ENCODE results near the gene ITPRIPL2.
A peak's percentile ranks its signal among the peaks of the same experiment; 100 is the strongest.

Gene ITPRIPL2

GRCh38 chr16:19113577-19114358, at the start of gene ITPRIPL2:
TSS of gene ITPRIPL2 (plus strand) at chr16:19113964. CDS start at chr16:19114462, 498 bp downstream.
- DNase-seq (ENCODE audit: low spot score): peak; percentile 68

DNA sequence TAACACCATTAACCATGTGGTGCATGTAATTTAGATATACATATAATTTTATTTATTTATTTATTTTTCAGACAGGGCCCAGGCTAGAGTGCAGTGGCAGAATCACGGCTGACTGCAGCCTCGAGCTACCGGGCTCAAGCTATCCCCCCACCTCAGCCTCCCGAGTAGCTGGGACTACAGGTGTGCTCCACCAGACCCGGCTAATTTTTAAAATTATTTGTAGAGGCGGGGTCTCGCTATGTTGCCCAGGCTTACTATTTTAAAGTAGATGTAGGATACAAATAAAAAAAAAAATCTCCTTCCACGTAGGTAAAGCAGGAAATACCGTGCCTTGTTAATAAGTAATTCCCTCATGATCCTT, 46.8 kb upstream of the ITPRIPL2 start:
- no peak for DNase-seq (ENCODE audit: low spot score)

DNA sequence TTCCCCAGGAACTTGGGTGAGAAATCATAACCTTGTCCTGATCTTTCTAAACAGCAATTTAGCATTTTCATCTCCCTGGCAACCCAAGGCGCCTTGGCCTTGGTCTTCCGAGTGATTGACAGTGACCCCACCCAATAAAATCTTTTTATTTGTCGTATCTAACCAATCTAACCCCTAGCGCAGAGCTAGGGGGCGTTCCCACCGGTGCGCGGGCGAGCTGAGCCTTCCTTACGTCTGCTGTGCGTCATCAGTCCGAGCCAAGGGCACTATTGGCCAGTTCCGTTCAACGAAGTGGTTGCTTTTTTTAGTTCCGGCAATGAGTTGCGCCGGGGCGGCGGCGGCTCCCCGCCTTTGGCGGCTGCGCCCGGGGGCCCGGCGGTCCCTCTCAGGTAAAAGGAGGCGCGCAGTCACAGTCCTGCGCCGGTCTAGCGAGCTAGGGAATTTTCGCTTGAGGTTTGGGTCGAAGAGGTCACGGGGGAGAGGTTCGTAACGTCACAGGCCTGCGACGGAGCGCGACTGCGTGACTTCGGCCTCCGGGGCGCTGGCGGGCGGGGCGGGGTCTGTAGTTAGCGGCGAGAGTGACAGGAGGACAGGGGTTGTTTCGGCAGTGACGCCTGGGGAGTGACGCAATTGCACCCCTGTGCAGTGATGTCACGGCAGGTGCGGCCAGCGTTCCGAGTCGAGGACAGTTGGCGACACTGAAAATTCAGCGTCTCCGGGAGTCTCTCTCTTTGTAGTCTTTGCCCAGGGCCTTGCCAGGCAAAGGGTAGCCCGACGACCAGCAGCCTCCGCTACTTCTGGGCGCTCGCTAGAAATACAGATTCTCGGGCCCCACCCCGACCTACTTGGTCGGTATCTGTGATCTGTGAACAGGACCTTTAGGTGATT, 46.2 kb upstream of the ITPRIPL2 start, which contains the start of gene COQ7:
Gene COQ7 (plus strand): TSS at position 266 of the 888 bp plus-strand sequence. CDS start 51 bp downstream, at position 317.
- peak; percentile 100 for DNase-seq (ENCODE audit: low spot score)

- DNase-seq (ENCODE audit: low spot score): no peak
These were observed 45.4 kb upstream of the ITPRIPL2 start for GRCh38 chr16:19068237-19068815.

DNA sequence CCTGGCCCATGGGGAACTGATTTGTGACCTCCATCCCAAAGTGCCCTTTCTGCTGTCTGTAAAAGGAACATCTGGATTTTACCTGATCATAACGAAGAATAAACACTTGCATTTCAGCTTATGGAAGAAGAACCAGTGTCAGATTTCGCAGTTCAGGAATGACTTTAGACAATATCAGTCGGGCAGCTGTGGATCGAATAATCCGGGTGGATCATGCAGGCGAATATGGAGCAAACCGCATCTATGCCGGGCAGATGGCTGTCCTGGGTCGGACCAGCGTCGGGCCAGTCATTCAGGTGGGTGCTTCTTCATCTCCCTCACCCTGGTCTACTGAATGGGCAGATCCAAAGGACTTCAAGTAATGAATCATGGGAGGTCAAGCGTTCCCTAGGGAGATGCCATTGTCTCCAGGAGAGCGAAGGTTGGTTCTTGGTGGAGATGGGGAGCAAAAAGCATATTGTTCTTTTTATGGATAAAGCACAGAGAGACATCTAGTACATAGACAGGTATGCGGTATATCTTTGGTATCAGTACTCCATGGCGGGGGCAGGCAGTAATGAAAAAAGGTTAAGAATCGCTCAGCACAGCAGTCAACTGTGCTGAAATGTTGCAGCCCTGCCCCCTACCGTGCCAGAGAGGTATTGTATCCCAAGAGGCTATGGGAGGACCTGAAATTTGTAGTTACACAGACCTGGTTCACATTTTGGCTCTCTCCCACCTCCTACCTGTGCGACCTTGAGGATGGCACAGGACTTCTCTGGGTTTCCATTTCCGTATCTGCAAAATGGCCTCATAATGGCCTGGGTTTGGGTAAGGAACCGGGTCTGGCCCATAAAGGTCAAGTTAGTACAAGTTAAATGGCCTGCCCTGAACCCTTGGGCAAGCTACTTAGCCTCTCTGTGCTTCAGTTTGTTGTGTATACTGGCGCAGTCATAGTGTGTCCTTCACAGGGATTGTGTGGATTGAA, 41.7 kb upstream of the ITPRIPL2 start:
- DNase-seq (ENCODE audit: low spot score): peak; percentile 75

DNA sequence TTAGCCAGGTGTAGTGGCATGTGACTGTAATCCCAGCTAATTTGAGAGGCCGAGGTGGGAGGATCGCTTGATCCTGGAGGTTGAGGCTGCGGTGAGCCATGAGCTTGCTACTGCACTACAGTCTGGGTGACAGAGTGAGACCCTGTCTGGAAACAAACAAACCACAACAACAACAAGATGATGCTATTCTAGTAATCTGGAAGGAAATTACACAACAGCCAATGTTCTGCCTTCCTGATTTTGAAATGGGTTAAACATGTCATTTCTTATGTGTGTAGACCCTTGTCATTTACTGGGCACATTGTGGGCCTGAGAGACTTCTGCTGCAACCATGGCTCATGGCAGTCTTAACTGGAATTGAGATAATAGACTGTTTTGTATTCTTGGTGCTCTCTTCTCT, 40.4 kb upstream of the ITPRIPL2 start:
- DNase-seq (ENCODE audit: low spot score): no peak

GRCh38 chr16:19073863-19074262, 39.9 kb upstream of the ITPRIPL2 start:
- no peak for DNase-seq (ENCODE audit: low spot score)

GRCh38 chr16:19075511-19075910, 38.3 kb upstream of the ITPRIPL2 start:
- no peak for DNase-seq (ENCODE audit: low spot score)

DNA sequence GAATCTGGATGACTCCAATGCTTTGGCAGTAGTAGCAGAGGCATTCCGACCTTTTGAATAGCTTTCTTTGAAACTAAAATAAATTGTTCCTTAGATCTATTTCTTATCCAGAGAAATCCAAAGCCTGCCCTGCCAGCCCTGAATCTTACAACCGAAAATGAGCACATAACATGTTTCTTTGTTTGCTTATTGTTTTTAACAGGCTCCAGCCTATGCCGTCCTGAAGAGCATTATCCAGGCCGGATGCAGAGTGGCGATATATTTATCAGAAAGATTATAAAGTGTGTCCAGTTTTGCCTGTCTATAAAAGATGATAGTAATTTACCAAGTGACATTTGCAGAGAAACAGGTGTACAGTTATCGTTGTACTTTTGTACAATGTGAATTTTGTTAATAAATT, 35.9 kb upstream of the ITPRIPL2 start:
- DNase-seq (ENCODE audit: low spot score): no peak

- no peak for DNase-seq (ENCODE audit: low spot score)
These were observed 30.1 kb upstream of the ITPRIPL2 start for GRCh38 chr16:19083670-19084069.

DNA sequence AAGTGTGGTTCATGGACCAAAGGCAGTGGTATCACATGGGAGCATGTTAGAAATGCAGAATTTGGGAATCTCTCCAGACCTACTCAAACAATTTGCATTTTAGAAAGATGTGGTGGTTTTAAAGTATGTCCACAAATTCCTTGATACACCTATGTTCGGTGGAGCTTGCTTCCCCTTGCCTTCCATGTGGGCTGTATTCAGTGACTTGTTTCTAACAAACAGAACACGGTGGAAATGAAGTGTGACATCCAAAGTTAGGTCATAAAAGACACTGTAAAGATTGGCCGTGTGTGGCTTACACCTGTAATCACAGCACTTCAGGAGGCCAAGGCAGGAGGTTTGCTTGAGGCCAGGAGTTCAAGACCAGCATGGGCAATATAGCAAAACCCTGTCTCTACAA, 29.6 kb upstream of the ITPRIPL2 start:
- no peak for DNase-seq (ENCODE audit: low spot score)

DNA sequence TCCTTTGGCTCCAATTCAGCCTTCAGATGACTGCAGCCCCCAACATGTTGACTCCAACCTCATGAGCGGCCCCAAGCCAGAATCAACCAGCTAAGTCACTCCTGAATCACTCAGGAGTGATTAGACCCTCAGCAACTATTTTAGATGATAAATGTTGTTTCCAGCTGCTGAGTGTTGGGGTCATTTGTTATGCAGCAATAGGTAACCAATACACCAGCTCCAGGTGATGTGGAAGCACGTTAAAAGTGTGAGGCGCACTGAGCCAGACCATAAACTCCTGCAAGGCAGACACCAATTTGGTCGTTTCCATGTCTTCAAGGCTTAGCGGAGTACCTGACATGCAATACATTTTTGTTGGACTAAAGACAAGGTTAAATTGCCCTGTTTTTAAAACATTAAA, 28.9 kb upstream of the ITPRIPL2 start:
- no peak for DNase-seq (ENCODE audit: low spot score)

DNA sequence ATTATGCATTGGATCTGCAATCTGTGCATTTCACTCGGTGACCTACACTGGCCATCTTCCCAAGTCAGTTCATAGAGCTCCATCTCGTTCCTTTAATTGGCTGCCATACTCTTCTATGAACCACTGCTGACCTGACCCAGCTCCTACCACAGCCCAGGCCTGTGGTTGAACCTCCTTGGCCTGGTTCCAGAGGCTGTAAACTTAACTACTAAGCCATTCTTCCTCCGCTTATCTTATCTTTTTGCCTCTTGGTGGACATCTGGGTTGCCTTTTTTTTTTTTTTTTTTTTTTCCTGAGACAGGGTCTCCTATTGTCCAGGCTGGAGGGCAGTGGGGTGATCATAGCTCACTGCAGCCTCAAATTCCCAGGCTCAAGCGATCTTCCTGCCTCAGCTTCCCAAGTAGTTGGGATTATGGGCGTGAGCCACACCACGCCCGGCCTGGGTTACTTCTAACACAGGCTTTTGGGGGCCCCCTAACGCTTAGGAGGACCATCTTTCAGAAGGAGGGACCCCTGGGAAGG, 28.0 kb upstream of the ITPRIPL2 start:
- no peak for DNase-seq (ENCODE audit: low spot score)

- peak; percentile 85 for DNase-seq (ENCODE audit: low spot score)
These were observed 27.2 kb upstream of the ITPRIPL2 start for GRCh38 chr16:19086322-19087199.

DNA sequence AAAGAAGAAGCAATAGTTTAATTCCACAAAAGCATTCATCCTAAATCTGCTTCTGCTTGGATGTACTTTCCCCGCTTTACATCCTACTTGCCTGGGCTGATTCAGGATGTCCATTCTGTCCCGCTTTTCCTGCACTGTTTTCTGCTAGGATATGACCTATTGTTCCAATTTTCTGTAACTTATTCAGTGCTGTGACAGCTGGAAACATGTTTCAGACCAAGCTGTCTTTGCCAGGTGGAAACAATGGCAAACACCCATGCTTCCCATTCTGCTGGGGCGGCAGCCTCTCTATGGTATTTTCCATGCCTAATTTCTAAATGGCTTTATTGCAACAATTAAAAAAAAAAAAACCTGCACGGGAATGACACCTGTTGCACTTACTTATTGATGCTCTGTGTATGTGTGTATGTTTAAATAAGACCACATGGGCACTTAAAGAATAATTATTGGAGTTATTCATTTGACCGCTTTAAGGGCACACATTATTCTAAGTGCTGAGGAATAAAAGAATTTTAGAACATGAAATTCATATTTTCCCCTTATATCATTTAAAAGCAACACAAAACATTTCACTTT, 25.3 kb upstream of the ITPRIPL2 start:
- DNase-seq (ENCODE audit: low spot score): peak; percentile 27

DNA sequence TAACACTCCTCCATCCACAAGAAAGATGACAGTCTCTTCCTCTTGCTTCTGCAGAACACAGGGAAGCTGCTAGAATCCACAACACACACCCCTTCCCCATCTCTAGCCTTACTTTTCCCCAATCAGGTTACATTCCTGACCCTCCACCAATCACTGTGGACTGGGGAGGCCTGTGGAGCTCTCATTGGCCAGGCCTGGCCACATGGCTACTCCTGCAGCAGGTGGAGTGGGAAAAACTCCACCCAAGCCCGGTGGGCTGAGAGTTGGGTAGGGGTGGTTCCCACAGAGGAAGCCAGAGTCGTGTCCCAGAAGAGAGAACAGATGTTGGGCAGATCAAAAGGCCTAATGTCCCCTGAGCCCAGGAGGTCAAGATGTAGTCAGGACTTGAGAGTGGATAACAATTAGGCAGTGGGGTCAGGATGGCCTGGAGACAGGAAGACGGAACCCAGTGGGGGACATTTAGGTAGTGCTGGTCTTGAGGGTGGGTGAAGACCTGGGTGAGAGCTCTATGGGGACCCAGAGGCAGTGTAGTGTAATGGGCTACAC, 24.3 kb upstream of the ITPRIPL2 start:
- no peak for DNase-seq (ENCODE audit: low spot score)

- DNase-seq (ENCODE audit: low spot score): no peak
These were observed 22.8 kb upstream of the ITPRIPL2 start for GRCh38 chr16:19090916-19091315.

- no peak for DNase-seq (ENCODE audit: low spot score)
These were observed 20.9 kb upstream of the ITPRIPL2 start for GRCh38 chr16:19092653-19093410.

Data from Ammon's horn (tissue), 1 donor.